HepG2 (cell line): ENCODE results near the gene ZCCHC9. TPM values are rescaled to one million over a fixed set of nuclear protein-coding genes. Genes with fewer than 3 reads are reported as not detected.
A peak's percentile ranks its signal among the peaks of the same experiment; 100 is the strongest.

Experiments used
- ATAD3A ChIP-seq: sonication (generic); formaldehyde crosslinking; IDR thresholded peaks from 2 replicates; pipeline ENCODE4 v1.4.0; 2020; ENCODE audit warnings: missing genetic modification reagents
- ATF1 ChIP-seq: IDR thresholded peaks from 2 replicates; pipeline ENCODE4 v1.6.1; 2016; ENCODE audit warnings: mild to moderate bottlenecking, control low read depth
- EP300 ChIP-seq, 3 experiments: sonication (generic) in 1 of 3; formaldehyde crosslinking in 1 of 3; IDR thresholded peaks; 2 replicates each; pipeline versions ENCODE4 v1.5.1 to v1.6.1; 2011 to 2020; ENCODE audit warnings: low read depth in 2 of 3, low read length in 2 of 3, borderline replicate concordance in 1 of 3, improper control_type of control experiment in 1 of 3, mild to moderate bottlenecking in 1 of 3, missing genetic modification reagents in 1 of 3, moderate library complexity in 1 of 3
- FOXP1 ChIP-seq, 2 experiments: fragments of 450-650 bp in 1 of 2; IDR thresholded peaks; 2 replicates each; pipeline ENCODE4 v1.6.1; 2017 to 2018; ENCODE audit warnings: antibody characterized with exemption in 1 of 2
- FUBP1 ChIP-seq: sonication (generic); formaldehyde crosslinking; IDR thresholded peaks from 2 replicates; pipeline ENCODE4 v1.5.1; 2020; ENCODE audit warnings: missing genetic modification reagents, mild to moderate bottlenecking, borderline replicate concordance
- ZXDC ChIP-seq: sonication (generic); formaldehyde crosslinking; IDR thresholded peaks from 2 replicates; pipeline ENCODE4 v1.5.0; 2020; ENCODE audit warnings: mild to moderate bottlenecking, missing genetic modification reagents
- polyA plus RNA-seq, 8 experiments: library from polyadenylated mRNA; depleted of rRNA in 3 of 8; stranded (reverse) in 7 of 8; unstranded in 1 of 8; fragments of >200 nt; fragmentation: Illumina TruSeq in 4 of 8; extraction: Trizol in 4 of 8; gene quantifications; 2 replicates each; pipeline versions ENCODE4 v1.2.1 to v1.2.3, GENCODE V29; 2011 to 2016; ENCODE audit warnings: low read depth in 4 of 8, missing spikeins in 1 of 8, mixed read lengths in 1 of 8; ENCODE audit not compliant: insufficient read depth in 1 of 8
- total RNA-seq, 5 experiments: library from RNA; depleted of rRNA; stranded (reverse); fragments of >200 nt; fragmentation: Illumina TruSeq; extraction: Trizol; gene quantifications; 2 replicates each; pipeline ENCODE4 v1.2.3, GENCODE V29; 2016; ENCODE audit warnings: low read depth in 1 of 5
- TF ChIP-seq, protein P1 (sequence below), 2 experiments: fragments of 450-650 bp in 1 of 2; sonication (generic) in 1 of 2; formaldehyde crosslinking; IDR thresholded peaks; 2 replicates each; pipeline versions ENCODE4 v1.5.0 to v1.8.0; 2020 to 2022; ENCODE audit warnings: mild to moderate bottlenecking in 1 of 2, missing genetic modification reagents in 1 of 2
- TF ChIP-seq, protein P2 (sequence below): IDR thresholded peaks from 2 replicates; pipeline ENCODE4 v1.6.1; 2016

Gene ZCCHC9
- total and polyA plus RNA-seq, 2 of the 13 experiments (the other 11 are each of a cell fraction or from before 2014, with no cell fraction given), result 28.7 to 52.5 TPM

DNA sequence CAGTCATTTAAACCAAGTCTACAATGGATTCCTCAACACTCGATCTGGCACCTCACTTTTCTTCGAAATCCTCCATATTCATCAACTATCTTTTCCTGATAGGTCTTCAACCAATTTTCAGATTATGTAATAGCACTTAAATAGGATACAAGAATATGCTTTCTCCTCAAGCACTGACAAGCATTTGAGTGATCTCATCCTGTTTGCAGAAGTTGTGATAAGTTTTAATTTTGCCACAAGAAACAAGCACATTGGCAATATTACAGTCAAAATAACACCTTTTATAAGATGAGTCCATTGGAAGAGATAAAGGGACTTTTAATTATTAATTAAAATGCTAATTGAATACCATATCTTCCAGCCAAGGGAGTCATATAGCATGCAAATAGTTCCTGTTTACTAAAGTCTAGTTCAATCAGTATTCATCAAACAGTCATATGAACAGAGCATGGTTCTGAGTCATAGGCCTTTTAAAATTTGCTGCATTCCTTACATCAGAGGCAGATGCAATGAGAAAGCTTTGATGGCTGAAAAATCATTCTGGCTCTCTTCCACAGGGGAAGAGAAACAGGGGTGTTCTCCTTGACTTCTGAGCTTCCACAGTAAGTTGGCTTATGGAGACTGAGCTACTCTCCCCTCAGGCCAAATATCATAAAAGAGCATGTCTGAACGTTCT is 32.7 kb upstream of the ZCCHC9 start (continued):
- TF ChIP-seq ZXDC (CRISPR knock-in tag), result no peak
- TF ChIP-seq FOXP1 (IDR thresholded peaks at IDR 0.05), result no peak
- peak; percentile 40; the same call in 1 of the 2 replicates for TF ChIP-seq FOXP1 (CRISPR knock-in tag; IDR thresholded peaks at IDR 0.05)
- no peak for TF ChIP-seq FUBP1 (CRISPR knock-in tag)
- peak in 1 of 2 experiments; percentile 49; a peak in 1 of 4 replicates for TF ChIP-seq EP300 (IDR thresholded peaks at IDR 0.05; ENCODE audit: low read depth in 2 of 2, low read length in 2 of 2)
- no peak for TF ChIP-seq EP300 (CRISPR knock-in tag; IDR thresholded peaks at IDR 0.05; ENCODE audit: borderline replicate concordance)
- TF ChIP-seq ATAD3A, result no peak
- TF ChIP-seq, protein P1, sequence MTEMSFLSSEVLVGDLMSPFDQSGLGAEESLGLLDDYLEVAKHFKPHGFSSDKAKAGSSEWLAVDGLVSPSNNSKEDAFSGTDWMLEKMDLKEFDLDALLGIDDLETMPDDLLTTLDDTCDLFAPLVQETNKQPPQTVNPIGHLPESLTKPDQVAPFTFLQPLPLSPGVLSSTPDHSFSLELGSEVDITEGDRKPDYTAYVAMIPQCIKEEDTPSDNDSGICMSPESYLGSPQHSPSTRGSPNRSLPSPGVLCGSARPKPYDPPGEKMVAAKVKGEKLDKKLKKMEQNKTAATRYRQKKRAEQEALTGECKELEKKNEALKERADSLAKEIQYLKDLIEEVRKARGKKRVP (CRISPR knock-in tag; IDR thresholded peaks at IDR 0.05), result peak in 1 of 2 experiments; percentile 73; a peak in 2 of 4 replicates
- TF ChIP-seq, protein P2, sequence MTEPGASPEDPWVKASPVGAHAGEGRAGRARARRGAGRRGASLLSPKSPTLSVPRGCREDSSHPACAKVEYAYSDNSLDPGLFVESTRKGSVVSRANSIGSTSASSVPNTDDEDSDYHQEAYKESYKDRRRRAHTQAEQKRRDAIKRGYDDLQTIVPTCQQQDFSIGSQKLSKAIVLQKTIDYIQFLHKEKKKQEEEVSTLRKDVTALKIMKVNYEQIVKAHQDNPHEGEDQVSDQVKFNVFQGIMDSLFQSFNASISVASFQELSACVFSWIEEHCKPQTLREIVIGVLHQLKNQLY (CRISPR knock-in tag), result peak; percentile 60; the same call in 1 of the 2 replicates
- TF ChIP-seq ATF1 (CRISPR knock-in tag), result no peak
- TF ChIP-seq, all 625 proteins: peak for 13
